ENCODE measurements around the gene HSD17B3. TPM values are rescaled to one million over a fixed set of nuclear protein-coding genes. Genes with fewer than 3 reads are reported as not detected.
A peak's percentile ranks its signal among the peaks of the same experiment; 100 is the strongest.

Gene HSD17B3
- total RNA-seq, 1 donor from 2014 or later: not detected

DNA sequence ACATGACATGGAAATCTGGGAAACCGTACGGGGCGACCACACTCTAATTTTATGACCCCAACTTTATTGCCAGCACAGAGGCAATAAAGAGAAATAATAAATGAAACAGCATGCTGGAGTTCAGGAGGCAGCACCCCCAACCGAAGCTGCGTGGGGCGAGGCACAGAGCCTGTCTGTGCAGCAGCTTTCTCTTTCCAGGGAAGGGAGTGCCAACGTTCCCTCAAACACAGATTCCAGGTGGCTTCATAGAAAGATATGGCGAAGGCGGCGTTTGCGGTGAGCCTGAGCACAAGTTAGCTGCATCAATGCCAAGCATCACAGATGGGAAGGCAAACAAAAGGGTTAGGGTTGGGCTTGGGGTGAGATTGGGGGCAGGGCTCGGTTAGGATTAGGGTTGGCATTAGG, 114.8 kb downstream of the HSD17B3 start:
- Histone ChIP-seq H3K9me3 (ENCODE audit: low read depth) (no peaks in the 10 kb centered on the region), H3K36me3 (no peaks in the 10 kb centered on the region), H3K27ac (no peak overlapping the region), H3K27me3 (peaks cover 5% of the 10 kb centered on the region), H3F3A (ENCODE audit: low read depth) (peaks cover 10% of the 10 kb centered on the region), H4K20me1 (ENCODE audit: low read depth) (no peaks in the 10 kb centered on the region), H3K79me2 (ENCODE audit: low read depth) (no peaks in the 10 kb centered on the region), H3K4me2 (peak overlapping the region; percentile 49), H3K9ac (no peak overlapping the region), H2AFZ (replicated peaks) (no peak overlapping the region), H3K4me1 (peaks cover 11% of the 10 kb centered on the region), H3K4me3 (no peak overlapping the region)
- TF ChIP-seq, protein P1, sequence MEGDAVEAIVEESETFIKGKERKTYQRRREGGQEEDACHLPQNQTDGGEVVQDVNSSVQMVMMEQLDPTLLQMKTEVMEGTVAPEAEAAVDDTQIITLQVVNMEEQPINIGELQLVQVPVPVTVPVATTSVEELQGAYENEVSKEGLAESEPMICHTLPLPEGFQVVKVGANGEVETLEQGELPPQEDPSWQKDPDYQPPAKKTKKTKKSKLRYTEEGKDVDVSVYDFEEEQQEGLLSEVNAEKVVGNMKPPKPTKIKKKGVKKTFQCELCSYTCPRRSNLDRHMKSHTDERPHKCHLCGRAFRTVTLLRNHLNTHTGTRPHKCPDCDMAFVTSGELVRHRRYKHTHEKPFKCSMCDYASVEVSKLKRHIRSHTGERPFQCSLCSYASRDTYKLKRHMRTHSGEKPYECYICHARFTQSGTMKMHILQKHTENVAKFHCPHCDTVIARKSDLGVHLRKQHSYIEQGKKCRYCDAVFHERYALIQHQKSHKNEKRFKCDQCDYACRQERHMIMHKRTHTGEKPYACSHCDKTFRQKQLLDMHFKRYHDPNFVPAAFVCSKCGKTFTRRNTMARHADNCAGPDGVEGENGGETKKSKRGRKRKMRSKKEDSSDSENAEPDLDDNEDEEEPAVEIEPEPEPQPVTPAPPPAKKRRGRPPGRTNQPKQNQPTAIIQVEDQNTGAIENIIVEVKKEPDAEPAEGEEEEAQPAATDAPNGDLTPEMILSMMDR (IDR thresholded peaks at IDR 0.05): no peak
- no peak for TF ChIP-seq EZH2 (IDR thresholded peaks at IDR 0.05)
- no peak for TF ChIP-seq EZH2phosphoT487 (IDR thresholded peaks at IDR 0.05)
- no peaks in the 10 kb centered on the region for H3K36me3 Mint-ChIP-seq
- H3K4me3 Mint-ChIP-seq: peak overlapping the region; percentile 17
- H3K9me3 Mint-ChIP-seq: peaks cover 29% of the 10 kb centered on the region
- no peak overlapping the region for H3K27ac Mint-ChIP-seq
- DNase-seq (ENCODE audit: low spot score): peak; percentile 28
- peaks cover 10% of the 10 kb centered on the region for H3K27me3 Mint-ChIP-seq (ENCODE audit: insufficient read depth, low read depth)
- H3K4me1 Mint-ChIP-seq: peaks cover 11% of the 10 kb centered on the region

DNA sequence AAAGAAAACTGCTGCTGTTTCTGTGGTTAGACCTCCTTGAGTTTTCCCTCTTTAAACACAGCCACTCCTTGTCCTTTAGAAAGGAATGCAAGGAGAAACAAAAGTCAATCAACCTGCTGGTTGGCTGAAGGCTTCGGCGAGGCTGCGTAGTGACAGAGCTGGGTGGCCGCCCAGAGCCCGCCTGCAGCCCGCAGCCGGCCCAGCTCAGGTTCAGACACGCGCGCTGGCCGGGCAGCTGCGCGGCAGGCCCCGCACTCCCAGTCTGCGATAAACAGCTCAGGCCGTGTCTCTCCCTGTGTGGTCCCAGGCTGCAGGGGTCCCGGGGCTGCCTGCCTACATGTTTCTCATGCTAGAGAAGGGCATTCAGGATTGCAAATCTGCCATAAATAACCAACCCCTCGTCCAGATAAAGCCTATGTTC, 115.4 kb downstream of the HSD17B3 start:
- H2AFZ ChIP-seq (replicated peaks): no peak overlapping the region
- Mint-ChIP-seq H3K4me3 (no peak overlapping the region), H3K27me3 (ENCODE audit: insufficient read depth, low read depth) (peaks cover 10% of the 10 kb centered on the region), H3K4me1 (peaks cover 11% of the 10 kb centered on the region), H3K27ac (no peak overlapping the region), H3K36me3 (no peaks in the 10 kb centered on the region), H3K9me3 (peaks cover 25% of the 10 kb centered on the region)
- no peak overlapping the region for H3K27ac ChIP-seq
- no peak for TF ChIP-seq EZH2 (IDR thresholded peaks at IDR 0.05)
- TF ChIP-seq EZH2phosphoT487 (IDR thresholded peaks at IDR 0.05): no peak
- TF ChIP-seq, protein P1 (IDR thresholded peaks at IDR 0.05): no peak
- no peaks in the 10 kb centered on the region for H3K79me2 ChIP-seq (ENCODE audit: low read depth)
- H3K27me3 ChIP-seq: peaks cover 5% of the 10 kb centered on the region
- no peak overlapping the region for H3K4me3 ChIP-seq
- peak overlapping the region; percentile 49 for H3K4me2 ChIP-seq
- H3K9me3 ChIP-seq (ENCODE audit: low read depth): no peaks in the 10 kb centered on the region
- H3F3A ChIP-seq (ENCODE audit: low read depth): peaks cover 10% of the 10 kb centered on the region
- no peak overlapping the region for H3K9ac ChIP-seq
- peak; percentile 88 for DNase-seq (ENCODE audit: low spot score)
- H3K36me3 ChIP-seq: no peaks in the 10 kb centered on the region
- H4K20me1 ChIP-seq (ENCODE audit: low read depth): no peaks in the 10 kb centered on the region
- peaks cover 11% of the 10 kb centered on the region for H3K4me1 ChIP-seq

DNA sequence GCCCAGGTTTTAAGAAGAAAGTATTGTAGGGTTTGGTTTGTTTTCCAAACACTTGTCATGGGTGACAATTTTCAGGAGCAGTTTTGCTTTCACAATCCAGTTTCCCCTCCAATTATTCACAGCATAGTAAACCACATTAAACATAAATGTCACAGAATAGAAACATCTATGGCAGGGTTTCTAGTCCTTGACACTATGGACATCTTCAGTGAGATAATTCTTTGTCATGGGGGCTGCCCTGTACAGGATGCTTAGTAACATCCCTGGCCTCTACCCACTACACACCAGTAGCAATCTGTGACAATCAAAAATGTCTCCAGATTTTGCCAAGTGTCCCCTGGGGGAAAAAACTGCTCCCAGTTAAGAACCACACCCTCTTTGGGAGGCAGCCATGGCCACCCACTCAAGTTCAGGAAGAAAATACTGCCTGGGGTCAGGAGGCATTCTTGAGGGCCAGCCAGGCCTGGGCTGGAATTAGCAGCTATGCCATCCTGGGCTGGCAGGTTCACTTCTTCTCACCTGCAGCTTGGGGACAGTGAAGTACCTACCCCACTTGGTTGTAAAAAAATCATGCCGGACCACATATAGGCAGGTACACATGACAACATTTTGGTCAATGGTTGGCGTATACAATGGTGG, 116.3 kb downstream of the HSD17B3 start:
- H3F3A ChIP-seq (ENCODE audit: low read depth): peaks cover 10% of the 10 kb centered on the region
- Mint-ChIP-seq H3K9me3 (peaks cover 17% of the 10 kb centered on the region), H3K27ac (no peak overlapping the region), H3K36me3 (no peaks in the 10 kb centered on the region), H3K27me3 (ENCODE audit: insufficient read depth, low read depth) (peaks cover 10% of the 10 kb centered on the region), H3K4me3 (no peak overlapping the region), H3K4me1 (peaks cover 11% of the 10 kb centered on the region)
- peaks cover 11% of the 10 kb centered on the region for H3K4me1 ChIP-seq
- H3K27me3 ChIP-seq: peaks cover 5% of the 10 kb centered on the region
- H3K4me2 ChIP-seq: no peak overlapping the region
- TF ChIP-seq EZH2phosphoT487 (IDR thresholded peaks at IDR 0.05) (no peak), EZH2 (IDR thresholded peaks at IDR 0.05) (no peak)
- TF ChIP-seq, protein P1 (IDR thresholded peaks at IDR 0.05): no peak
- no peak for DNase-seq (ENCODE audit: low spot score)
- no peaks in the 10 kb centered on the region for H3K79me2 ChIP-seq (ENCODE audit: low read depth)
- H4K20me1 ChIP-seq (ENCODE audit: low read depth): no peaks in the 10 kb centered on the region
- H3K27ac ChIP-seq: no peak overlapping the region
- H2AFZ ChIP-seq (replicated peaks): no peak overlapping the region
- H3K36me3 ChIP-seq: no peaks in the 10 kb centered on the region
- no peak overlapping the region for H3K9ac ChIP-seq
- no peak overlapping the region for H3K4me3 ChIP-seq
- no peaks in the 10 kb centered on the region for H3K9me3 ChIP-seq (ENCODE audit: low read depth)

Small RNA genes within 50 kb of the gene (small RNA-seq; reads per million reads assigned to genes)
- gene RNU6-1160P: not detected

Other genes starting within 250 kb of the HSD17B3 start
- 18.5 and 30.1 TPM in 2 replicates for gene SLC35D2, start 81.5 kb upstream of the HSD17B3 start, total RNA-seq (ENCODE audit: low replicate concordance)
- gene ZNF367, start 116.2 kb upstream of the HSD17B3 start, total RNA-seq (ENCODE audit: low replicate concordance): 14.6 and 18.0 TPM in 2 replicates
- 11.3 and 12.3 TPM in 2 replicates for gene HABP4, start 148.0 kb upstream of the HSD17B3 start, total RNA-seq (ENCODE audit: low replicate concordance)